ENCODE data around the gene HIPK4.

DNA sequence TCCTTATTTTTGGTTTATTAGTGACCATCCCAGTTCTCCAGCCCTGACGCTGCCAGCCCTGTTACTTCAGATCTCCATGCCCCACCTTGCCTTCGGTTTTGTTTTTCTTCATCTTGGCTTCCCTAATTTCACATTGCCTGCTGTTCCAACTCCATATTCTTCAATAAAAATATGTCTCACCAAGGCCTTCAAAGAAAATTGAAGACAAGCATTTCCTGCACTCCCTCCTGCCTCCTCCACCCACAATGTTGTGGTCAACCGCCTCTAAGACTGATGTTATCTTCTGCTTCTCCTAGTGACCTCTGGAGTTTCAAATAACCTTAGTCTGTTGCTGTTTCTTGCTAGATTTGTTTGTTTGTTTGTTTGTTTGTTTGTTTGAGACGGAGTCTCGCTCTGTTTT, 26.9 kb downstream of the HIPK4 start:
- TF ChIP-seq TAF1 (IDR thresholded peaks at IDR 0.05; ENCODE audit: borderline replicate concordance, insufficient read depth, low read length) = no peak
- TF ChIP-seq, protein P1, sequence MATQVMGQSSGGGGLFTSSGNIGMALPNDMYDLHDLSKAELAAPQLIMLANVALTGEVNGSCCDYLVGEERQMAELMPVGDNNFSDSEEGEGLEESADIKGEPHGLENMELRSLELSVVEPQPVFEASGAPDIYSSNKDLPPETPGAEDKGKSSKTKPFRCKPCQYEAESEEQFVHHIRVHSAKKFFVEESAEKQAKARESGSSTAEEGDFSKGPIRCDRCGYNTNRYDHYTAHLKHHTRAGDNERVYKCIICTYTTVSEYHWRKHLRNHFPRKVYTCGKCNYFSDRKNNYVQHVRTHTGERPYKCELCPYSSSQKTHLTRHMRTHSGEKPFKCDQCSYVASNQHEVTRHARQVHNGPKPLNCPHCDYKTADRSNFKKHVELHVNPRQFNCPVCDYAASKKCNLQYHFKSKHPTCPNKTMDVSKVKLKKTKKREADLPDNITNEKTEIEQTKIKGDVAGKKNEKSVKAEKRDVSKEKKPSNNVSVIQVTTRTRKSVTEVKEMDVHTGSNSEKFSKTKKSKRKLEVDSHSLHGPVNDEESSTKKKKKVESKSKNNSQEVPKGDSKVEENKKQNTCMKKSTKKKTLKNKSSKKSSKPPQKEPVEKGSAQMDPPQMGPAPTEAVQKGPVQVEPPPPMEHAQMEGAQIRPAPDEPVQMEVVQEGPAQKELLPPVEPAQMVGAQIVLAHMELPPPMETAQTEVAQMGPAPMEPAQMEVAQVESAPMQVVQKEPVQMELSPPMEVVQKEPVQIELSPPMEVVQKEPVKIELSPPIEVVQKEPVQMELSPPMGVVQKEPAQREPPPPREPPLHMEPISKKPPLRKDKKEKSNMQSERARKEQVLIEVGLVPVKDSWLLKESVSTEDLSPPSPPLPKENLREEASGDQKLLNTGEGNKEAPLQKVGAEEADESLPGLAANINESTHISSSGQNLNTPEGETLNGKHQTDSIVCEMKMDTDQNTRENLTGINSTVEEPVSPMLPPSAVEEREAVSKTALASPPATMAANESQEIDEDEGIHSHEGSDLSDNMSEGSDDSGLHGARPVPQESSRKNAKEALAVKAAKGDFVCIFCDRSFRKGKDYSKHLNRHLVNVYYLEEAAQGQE (IDR thresholded peaks at IDR 0.05; ENCODE audit: insufficient read depth in 1 of 2, low read depth in 2 of 2, low read length in 2 of 2) = no peak
